GM20000 (cell line): ENCODE results near the gene CYB5R2.

Source experiments
- DNase-seq: peaks from one replicate; pipeline ENCODE4 v3.0.0; 2012; ENCODE audit warnings: low spot score
- TF ChIP-seq, protein P1 (sequence below): IDR thresholded peaks from 2 replicates; pipeline ENCODE4 v1.5.1; 2012; ENCODE audit warnings: mild to moderate bottlenecking, control low read depth; ENCODE audit errors: extremely low read depth, missing control alignments

Gene CYB5R2

DNA sequence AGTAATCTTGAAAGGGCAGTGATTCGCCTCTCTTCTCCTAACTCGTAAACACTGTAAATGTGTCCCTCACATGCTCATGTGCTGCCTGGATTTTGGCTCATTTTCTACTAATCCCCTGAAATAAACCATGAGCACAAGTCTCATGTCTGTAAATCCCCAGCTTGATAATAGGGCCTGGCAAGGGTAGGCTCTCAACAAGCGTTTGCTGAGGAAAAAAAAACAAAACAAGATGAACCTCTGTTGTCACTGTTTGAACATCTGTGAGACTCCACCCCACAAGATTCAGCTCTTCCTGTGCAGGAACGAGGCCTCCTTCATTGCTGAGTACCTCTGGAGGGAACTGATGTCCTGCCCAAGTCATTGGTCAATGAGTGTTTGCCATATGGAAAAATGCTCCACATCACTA, 4.5 kb upstream of the CYB5R2 start:
- TF ChIP-seq, protein P1, sequence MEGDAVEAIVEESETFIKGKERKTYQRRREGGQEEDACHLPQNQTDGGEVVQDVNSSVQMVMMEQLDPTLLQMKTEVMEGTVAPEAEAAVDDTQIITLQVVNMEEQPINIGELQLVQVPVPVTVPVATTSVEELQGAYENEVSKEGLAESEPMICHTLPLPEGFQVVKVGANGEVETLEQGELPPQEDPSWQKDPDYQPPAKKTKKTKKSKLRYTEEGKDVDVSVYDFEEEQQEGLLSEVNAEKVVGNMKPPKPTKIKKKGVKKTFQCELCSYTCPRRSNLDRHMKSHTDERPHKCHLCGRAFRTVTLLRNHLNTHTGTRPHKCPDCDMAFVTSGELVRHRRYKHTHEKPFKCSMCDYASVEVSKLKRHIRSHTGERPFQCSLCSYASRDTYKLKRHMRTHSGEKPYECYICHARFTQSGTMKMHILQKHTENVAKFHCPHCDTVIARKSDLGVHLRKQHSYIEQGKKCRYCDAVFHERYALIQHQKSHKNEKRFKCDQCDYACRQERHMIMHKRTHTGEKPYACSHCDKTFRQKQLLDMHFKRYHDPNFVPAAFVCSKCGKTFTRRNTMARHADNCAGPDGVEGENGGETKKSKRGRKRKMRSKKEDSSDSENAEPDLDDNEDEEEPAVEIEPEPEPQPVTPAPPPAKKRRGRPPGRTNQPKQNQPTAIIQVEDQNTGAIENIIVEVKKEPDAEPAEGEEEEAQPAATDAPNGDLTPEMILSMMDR: no peak
- no peak for DNase-seq

GRCh38 chr11:7677071-7677470, 3.8 kb upstream of the CYB5R2 start:
- TF ChIP-seq, protein P1: no peak
- DNase-seq: no peak

GRCh38 chr11:7675631-7676030, 2.3 kb upstream of the CYB5R2 start:
- DNase-seq: no peak
- TF ChIP-seq, protein P1: no peak

GRCh38 chr11:7673724-7674434, 579 bp upstream of the CYB5R2 start:
- DNase-seq: peak; percentile 80
- TF ChIP-seq, protein P1: no peak

DNA sequence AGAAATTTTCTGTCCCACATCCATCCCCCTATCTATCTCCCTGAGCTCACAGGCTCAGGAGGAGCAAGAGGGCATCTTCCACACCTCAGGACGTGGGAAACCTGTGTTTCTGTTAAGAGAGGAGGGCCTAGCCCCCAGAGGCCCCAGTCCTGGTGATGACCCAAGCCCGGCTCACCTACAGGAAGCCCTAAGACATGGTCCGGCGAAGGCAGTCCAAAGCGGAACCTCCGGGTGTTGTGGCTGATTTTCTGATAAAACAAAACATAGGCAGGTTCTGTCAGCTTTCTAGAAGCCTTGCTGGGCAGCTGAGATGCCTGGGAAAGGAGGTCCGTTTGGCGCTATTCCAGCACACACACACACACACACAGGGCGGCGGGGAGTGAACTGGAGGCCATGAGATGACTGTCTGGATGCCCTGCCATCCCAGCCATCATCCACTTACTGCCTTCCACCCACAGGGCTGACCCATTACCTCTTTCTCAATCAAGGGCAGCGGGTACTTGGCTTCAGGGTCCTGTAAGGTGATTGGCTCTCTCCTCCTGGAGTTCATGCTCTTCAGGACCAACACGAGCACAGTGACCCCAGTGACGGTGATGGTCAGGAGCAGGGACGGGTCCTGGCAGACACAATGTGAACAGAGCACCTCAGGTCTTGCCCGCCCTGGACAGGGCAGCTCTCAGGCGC, 882 bp downstream of the CYB5R2 start:
- DNase-seq: peak; percentile 49
- TF ChIP-seq, protein P1: no peak

- TF ChIP-seq, protein P1: no peak
- DNase-seq: peak; percentile 76
These were observed 1.7 kb downstream of the CYB5R2 start for GRCh38 chr11:7671347-7672215.
